GM23338 (cell line): ENCODE results near the gene DAPK2. TPM values are rescaled to one million over a fixed set of nuclear protein-coding genes. Genes with fewer than 3 reads are reported as not detected.

Source experiments
- ATAC-seq: fragments of 200-7000 bp; cut with Tn5 transposase; 3 replicates; pipeline ENCODE4 v1.9.1; 2020
- DNase-seq: peaks from one replicate; pipeline ENCODE4 v3.0.0-alpha.2; 2015; ENCODE audit warnings: low spot score
- H2AFZ ChIP-seq: fragments of 200-600 bp; sonication (generic); 2 replicates; pipeline ENCODE4 v1.8.0; 2016; ENCODE audit warnings: antibody characterized with exemption, mild to moderate bottlenecking, moderate library complexity
- H3F3A ChIP-seq: fragments of 200-600 bp; sonication (generic); replicated peaks from 2 replicates; pipeline ENCODE4 v1.8.0; 2017; ENCODE audit warnings: antibody characterized with exemption, mixed run types, low read depth
- H3K27ac ChIP-seq: fragments of 200-600 bp; sonication (generic); 2 replicates; pipeline ENCODE4 v1.6.1; 2016; ENCODE audit warnings: low read depth
- H3K27me3 ChIP-seq: fragments of 200-600 bp; sonication (generic); 2 replicates; pipeline ENCODE4 v1.8.0; 2016; ENCODE audit warnings: mild to moderate bottlenecking, mixed run types, moderate library complexity; ENCODE audit not compliant: insufficient read depth
- H3K36me3 ChIP-seq: fragments of 200-600 bp; sonication (generic); 2 replicates; pipeline ENCODE4 v1.8.0; 2016; ENCODE audit warnings: mild to moderate bottlenecking; ENCODE audit not compliant: insufficient read depth
- H3K4me1 ChIP-seq: fragments of 200-600 bp; sonication (generic); 2 replicates; pipeline ENCODE4 v1.8.0; 2016; ENCODE audit warnings: mild to moderate bottlenecking, moderate library complexity; ENCODE audit not compliant: insufficient read depth
- H3K4me2 ChIP-seq: fragments of 200-600 bp; sonication (generic); 2 replicates; pipeline ENCODE4 v1.7.1; 2017; ENCODE audit warnings: mixed run types
- H3K4me3 ChIP-seq: fragments of 200-600 bp; sonication (generic); 2 replicates; pipeline ENCODE4 v1.6.1; 2016; ENCODE audit warnings: mixed run types
- H3K79me2 ChIP-seq: fragments of 200-600 bp; sonication (generic); replicated peaks from 2 replicates; pipeline ENCODE4 v1.8.0; 2017; ENCODE audit warnings: mild to moderate bottlenecking; ENCODE audit not compliant: insufficient read depth
- H3K9me2 ChIP-seq: fragments of 200-600 bp; sonication (generic); 2 replicates; pipeline ENCODE4 v1.8.0; 2017; ENCODE audit not compliant: insufficient read depth
- H4K20me1 ChIP-seq: fragments of 200-600 bp; sonication (generic); replicated peaks from 2 replicates; pipeline ENCODE4 v1.8.0; 2017; ENCODE audit warnings: mild to moderate bottlenecking; ENCODE audit not compliant: insufficient read depth
- H3K27ac Mint-ChIP-seq: 2 replicates; pipeline ENCODE4 v1.8.0; 2020; ENCODE audit warnings: inconsistent platforms, mild to moderate bottlenecking, moderate library complexity, mixed read lengths
- H3K27me3 Mint-ChIP-seq: 3 replicates; pipeline ENCODE4 v1.8.0; 2022; ENCODE audit warnings: low read depth, mild to moderate bottlenecking, moderate library complexity, mixed read lengths, inconsistent platforms; ENCODE audit not compliant: insufficient read depth, poor library complexity
- H3K36me3 Mint-ChIP-seq: 3 replicates; pipeline ENCODE4 v1.8.0; 2021; ENCODE audit warnings: low read depth, mild to moderate bottlenecking, inconsistent platforms, moderate library complexity, mixed read lengths
- H3K4me1 Mint-ChIP-seq: 3 replicates; pipeline ENCODE4 v1.8.0; 2020; ENCODE audit warnings: mild to moderate bottlenecking, inconsistent platforms, mixed read lengths
- H3K4me3 Mint-ChIP-seq: 3 replicates; pipeline ENCODE4 v1.8.0; 2021; ENCODE audit warnings: moderate library complexity, mild to moderate bottlenecking, inconsistent platforms, mixed read lengths
- H3K9me3 Mint-ChIP-seq: 3 replicates; pipeline ENCODE4 v1.8.0; 2020; ENCODE audit warnings: moderate library complexity, mild to moderate bottlenecking, inconsistent platforms, mixed read lengths
- CREB1 ChIP-seq: fragments of 250-450 bp; sonication (Bioruptor Pico); IDR thresholded peaks from 2 replicates; pipeline ENCODE4 v1.5.0; 2020; ENCODE audit warnings: low read depth, mild to moderate bottlenecking, moderate library complexity
- CTCF ChIP-seq, 2 experiments: fragments of 200-600 bp in 1 of 2; sonication (generic) in 1 of 2; conservative IDR thresholded peaks; 2 replicates each; pipeline versions ENCODE4 v1.5.1 to v1.6.1; 2016 to 2017; ENCODE audit warnings: antibody characterized with exemption in 2 of 2, low read depth in 2 of 2, mild to moderate bottlenecking in 2 of 2, moderate library complexity in 1 of 2
- ETS1 ChIP-seq: IDR thresholded peaks from 2 replicates; pipeline ENCODE4 v1.6.1; 2016; ENCODE audit warnings: antibody characterized with exemption
- EZH2 ChIP-seq: fragments of 200-600 bp; sonication (generic); IDR thresholded peaks from one replicate; pipeline ENCODE4 v1.8.0; 2017; ENCODE audit warnings: antibody characterized with exemption, mild to moderate bottlenecking, low read depth; ENCODE audit not compliant: unreplicated experiment
- JUNB ChIP-seq: IDR thresholded peaks from one replicate; pipeline ENCODE4 v1.6.1; 2016; ENCODE audit warnings: antibody characterized with exemption; ENCODE audit not compliant: unreplicated experiment
- NANOG ChIP-seq: IDR thresholded peaks from 2 replicates; pipeline ENCODE4 v1.6.1; 2016; ENCODE audit warnings: antibody characterized with exemption, borderline replicate concordance
- POLR2AphosphoS5 ChIP-seq: IDR thresholded peaks from 2 replicates; pipeline ENCODE4 v1.6.1; 2016; ENCODE audit warnings: antibody characterized with exemption, low read depth
- REST ChIP-seq: IDR thresholded peaks from one replicate; pipeline ENCODE4 v1.6.1; 2018; ENCODE audit warnings: antibody characterized with exemption; ENCODE audit not compliant: unreplicated experiment
- STAT1 ChIP-seq: IDR thresholded peaks from one replicate; pipeline ENCODE4 v1.6.1; 2016; ENCODE audit warnings: antibody characterized with exemption; ENCODE audit not compliant: unreplicated experiment
- ZNF114 ChIP-seq: fragments of 250-450 bp; sonication (Bioruptor Pico); IDR thresholded peaks from 2 replicates; pipeline ENCODE4 v1.5.0; 2020; ENCODE audit warnings: mild to moderate bottlenecking, moderate library complexity
- ZNF331 ChIP-seq: fragments of 250-450 bp; sonication (Bioruptor Pico); IDR thresholded peaks from 2 replicates; pipeline ENCODE4 v1.5.0; 2020; ENCODE audit warnings: low read depth, mild to moderate bottlenecking, moderate library complexity
- polyA plus RNA-seq: library from polyadenylated mRNA; unstranded; fragments of >200 nt; fragmentation: Nextera tagmentation; extraction: Ambion mirVana; gene quantifications from 2 replicates; pipeline ENCODE4 v1.2.1, GENCODE V29; 2016
- total RNA-seq: library from RNA; depleted of rRNA; stranded (reverse); fragments of >200 nt; shearing (Covaris generic); gene quantifications from 2 replicates; pipeline ENCODE4 v1.2.3, GENCODE V29; 2014

DAPK2 gene
- total and polyA plus RNA-seq, 2 experiments from 2014 or later, result 1.6 to 3.1 TPM

GRCh38 chr15:63912061-63912615 is 134.1 kb downstream of the DAPK2 start:
- no peaks in the 10 kb centered on the region for H3F3A ChIP-seq
- peaks cover 3% of the 10 kb centered on the region; the same call in 1 of the 2 replicates for H3K9me2 ChIP-seq
- no peak overlapping the region for H3K27ac ChIP-seq
- Mint-ChIP-seq H3K4me1 (peaks cover 28% of the 10 kb centered on the region), H3K4me3 (no peak overlapping the region), H3K36me3 (no peaks in the 10 kb centered on the region), H3K27me3 (peaks cover 10% of the 10 kb centered on the region), H3K9me3 (no peaks in the 10 kb centered on the region), H3K27ac (no peak overlapping the region)
- TF ChIP-seq JUNB, result no peak
- no peak for TF ChIP-seq CREB1
- TF ChIP-seq CTCF (conservative IDR thresholded peaks at IDR 0.05; ENCODE audit: low read depth in 2 of 2), result no peak
- TF ChIP-seq NANOG, result no peak
- TF ChIP-seq ZNF114 (CRISPR knock-in tag), result no peak
- no peak for TF ChIP-seq REST
- no peak for TF ChIP-seq EZH2
- TF ChIP-seq STAT1, result no peak
- no peak for TF ChIP-seq ZNF331 (CRISPR knock-in tag)
- TF ChIP-seq POLR2AphosphoS5, result no peak
- no peak for TF ChIP-seq ETS1
- no peak overlapping the region for H3K4me2 ChIP-seq
- no peak overlapping the region for H3K4me3 ChIP-seq
- DNase-seq (no peak), ATAC-seq (no peak)
- no peaks in the 10 kb centered on the region for H3K27me3 ChIP-seq
- peaks cover 12% of the 10 kb centered on the region; the same call in 1 of the 2 replicates for H3K4me1 ChIP-seq
- no peaks in the 10 kb centered on the region for H3K79me2 ChIP-seq
- no peak overlapping the region for H2AFZ ChIP-seq
- H4K20me1 ChIP-seq, result no peaks in the 10 kb centered on the region
- H3K36me3 ChIP-seq, result no peaks in the 10 kb centered on the region
